CD8-positive, alpha-beta memory T cell (primary cell): ENCODE measurements around the gene SPACA1. TPM values are rescaled to one million over a fixed set of nuclear protein-coding genes. Genes with fewer than 3 reads are reported as not detected.
"Not testable (repeated sequence)": the region's sequence is repeated elsewhere in the genome, so short reads cannot be mapped to it uniquely, and the experiment has no call there.

ENCODE experiments used
- CTCF ChIA-PET: fragments of 350-600 bp; sonication (Branson Sonifier 250); formaldehyde crosslinking; loops from one replicate; lab custom pipeline; 2021; ENCODE audit warnings: antibody characterized with exemption; lab: Charles Lee
- POLR2A ChIA-PET: fragments of 350-600 bp; sonication (Branson Sonifier 250); formaldehyde crosslinking; loops from one replicate; lab custom pipeline; 2021; ENCODE audit warnings: antibody characterized with exemption; lab: Charles Lee
- DNase-seq, 5 donors: peaks; one replicate each; pipeline versions ENCODE4 v3.0.0 to v3.0.0-alpha.2; 2020 to 2022; ENCODE audit warnings: mixed read lengths in 1 of 5
- H3K27ac ChIP-seq: one replicate; pipeline ENCODE4 v1.7.0; 2013; ENCODE audit warnings: low read depth, mild to moderate bottlenecking, low read length, moderate library complexity
- H3K27me3 ChIP-seq: 2 replicates; pipeline ENCODE4 v1.7.0; 2013; ENCODE audit warnings: low read length, mild to moderate bottlenecking; ENCODE audit not compliant: insufficient read depth, poor library complexity, severe bottlenecking
- H3K36me3 ChIP-seq: 2 replicates; pipeline ENCODE4 v1.7.0; 2013; ENCODE audit warnings: mild to moderate bottlenecking, low read length, moderate library complexity; ENCODE audit not compliant: insufficient read depth
- H3K4me1 ChIP-seq: 2 replicates; pipeline ENCODE4 v1.7.0; 2013; ENCODE audit warnings: mild to moderate bottlenecking, low read length, moderate library complexity; ENCODE audit not compliant: insufficient read depth
- H3K4me3 ChIP-seq: 2 replicates; pipeline ENCODE4 v1.7.0; 2013; ENCODE audit warnings: mild to moderate bottlenecking, low read length
- H3K9me3 ChIP-seq: 2 replicates; pipeline ENCODE4 v1.7.0; 2013; ENCODE audit warnings: mild to moderate bottlenecking, low read length
- H3K27ac Mint-ChIP-seq, 8 donors: one replicate each; pipeline ENCODE4 v1.8.0; 2020 to 2021; ENCODE audit warnings: mixed read lengths in 8 of 8, mild to moderate bottlenecking in 6 of 8, inconsistent platforms in 3 of 8, moderate library complexity in 3 of 8
- H3K27me3 Mint-ChIP-seq, 2 donors: one replicate each; pipeline ENCODE4 v1.8.0; 2020 to 2021; ENCODE audit warnings: mixed read lengths in 2 of 2, mild to moderate bottlenecking in 1 of 2, moderate library complexity in 1 of 2
- H3K36me3 Mint-ChIP-seq, 3 donors: one replicate each; pipeline ENCODE4 v1.8.0; 2020 to 2021; ENCODE audit warnings: mixed read lengths in 3 of 3, inconsistent platforms in 1 of 3, mild to moderate bottlenecking in 1 of 3
- H3K4me1 Mint-ChIP-seq, 3 donors: one replicate each; pipeline ENCODE4 v1.8.0; 2020 to 2021; ENCODE audit warnings: mixed read lengths in 3 of 3, inconsistent platforms in 1 of 3, mild to moderate bottlenecking in 1 of 3
- H3K4me3 Mint-ChIP-seq, 7 donors: one replicate each; pipeline ENCODE4 v1.8.0; 2020 to 2021; ENCODE audit warnings: mixed read lengths in 7 of 7, mild to moderate bottlenecking in 6 of 7, moderate library complexity in 4 of 7, inconsistent platforms in 2 of 7
- H3K9me3 Mint-ChIP-seq, 5 donors: one replicate each; pipeline ENCODE4 v1.8.0; 2020 to 2022; ENCODE audit warnings: mixed read lengths in 5 of 5, mild to moderate bottlenecking in 3 of 5, moderate library complexity in 2 of 5, inconsistent platforms in 1 of 5
- polyA plus RNA-seq: library from polyadenylated mRNA; unstranded; fragments of 300-500 nt; fragmentation: Illumina TruSeq; gene quantifications from one replicate; pipeline ENCODE4 v1.2.3, GENCODE V29; 2021
- total RNA-seq, 2 experiments: library from RNA; stranded (reverse); gene quantifications; one replicate each; pipeline ENCODE4 v1.2.3, GENCODE V29; 2021

The SPACA1 gene
- total RNA-seq: not detected
- polyA plus RNA-seq: not detected

DNA sequence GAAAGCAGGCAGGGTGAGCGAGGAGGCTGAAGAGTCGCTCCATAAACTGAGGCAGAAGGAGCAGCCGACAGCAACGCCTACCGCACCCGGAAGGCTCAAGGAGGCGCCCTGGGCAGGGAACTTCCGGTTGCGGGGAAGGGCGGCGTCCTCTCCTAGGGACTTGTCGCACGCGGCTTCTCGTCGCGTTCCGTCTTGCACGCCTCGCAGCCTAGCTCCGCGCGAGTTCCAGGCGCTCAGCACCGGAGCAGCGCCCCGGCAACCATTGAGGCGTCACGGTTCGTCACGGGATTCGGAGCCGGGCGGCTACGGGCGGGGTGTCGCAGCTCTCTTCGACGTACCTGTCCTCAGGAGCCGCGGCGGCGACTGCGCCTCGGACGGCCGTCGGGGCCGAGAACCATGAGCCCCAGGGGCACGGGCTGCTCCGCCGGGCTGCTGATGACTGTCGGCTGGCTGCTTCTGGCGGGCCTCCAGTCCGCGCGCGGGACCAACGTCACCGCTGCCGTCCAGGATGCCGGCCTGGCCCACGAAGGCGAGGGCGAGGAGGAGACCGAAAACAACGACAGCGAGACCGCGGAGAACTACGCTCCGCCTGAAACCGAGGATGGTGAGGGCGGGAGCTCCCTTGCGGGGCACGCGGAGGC is at the start of gene SPACA1:
TSS of gene SPACA1 (plus strand) at position 332 of the 641 bp plus-strand sequence. CDS start at position 397, 65 bp downstream.
- POLR2A ChIA-PET: no interaction called here
- H3K4me1 Mint-ChIP-seq: no peaks in the 10 kb centered on the region
- no peaks in the 10 kb centered on the region for H3K36me3 Mint-ChIP-seq
- H3K4me3 Mint-ChIP-seq: no peak within 1 kb of the TSS
- Histone ChIP-seq H3K27me3 (no peaks in the 10 kb centered on the region), H3K4me3 (no peak within 1 kb of the TSS), H3K36me3 (no peaks in the 10 kb centered on the region), H3K27ac (no peak within 1 kb of the TSS), H3K9me3 (no peaks in the 10 kb centered on the region), H3K4me1 (no peaks in the 10 kb centered on the region)
- peak in 1 of 5 donors; percentile 39 for DNase-seq
- H3K9me3 Mint-ChIP-seq: peaks cover 0 to 2% (median 0%) of the 10 kb centered on the region in 5 donors
- CTCF ChIA-PET: no interaction called here
- H3K27ac Mint-ChIP-seq: no peak within 1 kb of the TSS
- peaks cover 4 to 49% of the 10 kb centered on the region in 2 donors for H3K27me3 Mint-ChIP-seq

DNA sequence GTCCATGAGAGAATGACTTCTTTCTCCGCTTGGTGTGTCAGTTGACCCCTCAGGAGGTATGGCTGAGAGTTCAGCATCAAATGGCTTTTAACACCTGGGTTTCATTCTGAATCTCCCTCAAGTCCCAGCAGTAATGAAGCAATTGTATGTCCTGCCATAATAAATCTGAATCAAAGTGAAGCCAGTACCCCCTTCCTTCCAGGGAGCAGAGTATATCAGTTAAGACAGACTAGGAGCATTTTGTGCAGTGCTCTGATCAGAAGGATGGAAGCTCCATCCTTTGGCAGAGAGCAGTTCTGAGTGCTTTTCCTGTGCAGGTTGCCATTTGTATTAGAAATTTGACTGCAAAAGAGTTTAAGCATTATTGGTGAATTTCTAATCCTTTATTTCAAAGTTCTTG is 46.9 kb upstream of the SPACA1 start:
- Histone ChIP-seq H3K27me3 (no peaks in the 10 kb centered on the region), H3K4me1 (no peaks in the 10 kb centered on the region), H3K4me3 (no peak overlapping the region), H3K36me3 (no peaks in the 10 kb centered on the region), H3K27ac (no peak overlapping the region), H3K9me3 (no peaks in the 10 kb centered on the region)
- H3K4me3 Mint-ChIP-seq: no peak overlapping the region
- H3K27ac Mint-ChIP-seq: no peak overlapping the region
- ChIA-PET CTCF (no interaction called here), POLR2A (no interaction called here)
- H3K9me3 Mint-ChIP-seq: no peaks in the 10 kb centered on the region
- no peaks in the 10 kb centered on the region for H3K4me1 Mint-ChIP-seq
- H3K27me3 Mint-ChIP-seq: peaks cover 21 to 54% of the 10 kb centered on the region in 2 donors
- DNase-seq: no peak
- H3K36me3 Mint-ChIP-seq: no peaks in the 10 kb centered on the region

GRCh38 chr6:88001279-88001678 is 46.4 kb upstream of the SPACA1 start:
- H3K4me3 ChIP-seq, H3K9me3 Mint-ChIP-seq, CTCF ChIA-PET, H3K36me3 ChIP-seq, POLR2A ChIA-PET, H3K27me3 ChIP-seq, H3K27ac ChIP-seq, DNase-seq, H3K4me1 ChIP-seq, H3K9me3 ChIP-seq, H3K4me1 Mint-ChIP-seq, H3K4me3 Mint-ChIP-seq, H3K27ac Mint-ChIP-seq, H3K36me3 Mint-ChIP-seq: not testable (repeated sequence)
- peaks cover 21 to 60% of the 10 kb centered on the region in 2 donors for H3K27me3 Mint-ChIP-seq

- Mint-ChIP-seq H3K9me3 (no peaks in the 10 kb centered on the region), H3K36me3 (no peaks in the 10 kb centered on the region), H3K4me3 (no peak overlapping the region), H3K4me1 (no peaks in the 10 kb centered on the region), H3K27ac (no peak overlapping the region), H3K27me3 (peaks cover 21 to 43% of the 10 kb centered on the region in 2 donors)
- no peaks in the 10 kb centered on the region for H3K36me3 ChIP-seq
- H3K27me3 ChIP-seq: no peaks in the 10 kb centered on the region
- no peak for DNase-seq
- H3K9me3 ChIP-seq: no peaks in the 10 kb centered on the region
- POLR2A ChIA-PET: no interaction called here
- H3K27ac ChIP-seq: no peak overlapping the region
- CTCF ChIA-PET: no interaction called here
- H3K4me3 ChIP-seq: no peak overlapping the region
- no peaks in the 10 kb centered on the region for H3K4me1 ChIP-seq
Measured at GRCh38 chr6:88004707-88005106, 42.9 kb upstream of the SPACA1 start.

DNA sequence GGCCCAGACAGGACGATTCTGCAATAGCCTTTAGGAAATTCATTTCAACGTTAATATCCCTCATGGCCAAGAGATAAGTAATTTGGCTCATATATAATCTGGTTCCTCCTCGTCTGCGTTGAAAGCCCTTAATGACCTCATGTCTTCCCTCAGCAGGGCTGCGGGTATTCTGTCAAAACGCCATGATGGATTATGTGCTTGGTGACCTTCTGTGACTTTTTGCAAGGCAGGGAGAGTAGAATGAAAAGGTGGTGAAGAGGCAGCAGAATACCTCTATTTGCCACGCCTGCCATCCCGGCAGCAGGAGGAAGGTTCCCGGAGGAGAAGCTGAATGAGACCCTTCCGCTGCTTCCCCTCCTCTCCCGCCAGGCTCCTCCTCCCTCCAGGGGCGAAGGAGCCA is 41.1 kb upstream of the SPACA1 start:
- no peak overlapping the region for H3K27ac Mint-ChIP-seq
- DNase-seq: no peak

GRCh38 chr6:88008411-88008810 is 39.2 kb upstream of the SPACA1 start:
- Histone ChIP-seq H3K36me3 (no peaks in the 10 kb centered on the region), H3K9me3 (no peaks in the 10 kb centered on the region), H3K4me1 (peaks cover 16% of the 10 kb centered on the region), H3K4me3 (no peak overlapping the region), H3K27ac (no peak overlapping the region), H3K27me3 (no peaks in the 10 kb centered on the region)
- ChIA-PET CTCF (interaction anchor here (1.2 kb wide), 1 partner anchor 10 kb away, joined by 4 read pairs; no protein-coding TSS in a partner anchor), POLR2A (no interaction called here)
- H3K4me3 Mint-ChIP-seq: no peak overlapping the region
- H3K9me3 Mint-ChIP-seq: no peaks in the 10 kb centered on the region
- no peaks in the 10 kb centered on the region for H3K36me3 Mint-ChIP-seq
- H3K4me1 Mint-ChIP-seq: peaks cover 16 to 17% (median 16%) of the 10 kb centered on the region in 3 donors
- no peak for DNase-seq
- H3K27me3 Mint-ChIP-seq: peaks cover 2 to 22% of the 10 kb centered on the region in 2 donors
- H3K27ac Mint-ChIP-seq: no peak overlapping the region

More for the DNA sequence above, 41.1 kb upstream of the SPACA1 start:
- Histone ChIP-seq H3K9me3 (no peaks in the 10 kb centered on the region), H3K4me1 (no peaks in the 10 kb centered on the region), H3K4me3 (no peak overlapping the region), H3K27ac (no peak overlapping the region), H3K27me3 (no peaks in the 10 kb centered on the region), H3K36me3 (no peaks in the 10 kb centered on the region)
- Mint-ChIP-seq H3K4me3 (no peak overlapping the region), H3K36me3 (no peaks in the 10 kb centered on the region), H3K27me3 (peaks cover 11 to 33% of the 10 kb centered on the region in 2 donors), H3K4me1 (no peaks in the 10 kb centered on the region), H3K9me3 (no peaks in the 10 kb centered on the region)
- ChIA-PET POLR2A (no interaction called here), CTCF (no interaction called here)

DNA sequence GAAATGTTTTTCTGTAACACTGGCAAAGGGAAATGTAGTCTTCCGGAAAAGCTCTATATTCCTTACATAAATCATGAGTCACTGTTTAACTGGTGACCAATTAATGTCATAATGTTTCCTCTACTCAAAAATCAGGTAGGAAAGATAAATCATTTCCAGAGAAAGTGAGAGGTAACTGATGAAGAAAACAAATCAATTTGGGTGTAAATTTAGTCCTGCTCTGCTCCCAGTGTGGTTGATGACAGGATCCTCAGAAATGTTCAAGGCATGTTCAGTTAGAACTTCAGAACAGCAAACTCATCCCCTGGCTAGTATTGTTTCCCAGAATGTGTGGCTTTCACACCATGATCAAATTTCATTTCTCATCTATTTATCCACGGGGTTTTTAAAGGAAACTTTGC is 38.8 kb upstream of the SPACA1 start:
- Histone ChIP-seq H3K27ac (no peak overlapping the region), H3K4me3 (no peak overlapping the region), H3K4me1 (peaks cover 16% of the 10 kb centered on the region), H3K36me3 (no peaks in the 10 kb centered on the region), H3K27me3 (no peaks in the 10 kb centered on the region), H3K9me3 (no peaks in the 10 kb centered on the region)
- no peaks in the 10 kb centered on the region for H3K36me3 Mint-ChIP-seq
- H3K9me3 Mint-ChIP-seq: no peaks in the 10 kb centered on the region
- H3K4me3 Mint-ChIP-seq: no peak overlapping the region
- ChIA-PET CTCF (interaction anchor here (1.2 kb wide), 1 partner anchor 10 kb away, joined by 4 read pairs; no protein-coding TSS in a partner anchor), POLR2A (no interaction called here)
- H3K27me3 Mint-ChIP-seq: peaks cover 2 to 22% of the 10 kb centered on the region in 2 donors
- no peak for DNase-seq
- no peak overlapping the region for H3K27ac Mint-ChIP-seq
- peaks cover 18% of the 10 kb centered on the region in 3 donors for H3K4me1 Mint-ChIP-seq

DNA sequence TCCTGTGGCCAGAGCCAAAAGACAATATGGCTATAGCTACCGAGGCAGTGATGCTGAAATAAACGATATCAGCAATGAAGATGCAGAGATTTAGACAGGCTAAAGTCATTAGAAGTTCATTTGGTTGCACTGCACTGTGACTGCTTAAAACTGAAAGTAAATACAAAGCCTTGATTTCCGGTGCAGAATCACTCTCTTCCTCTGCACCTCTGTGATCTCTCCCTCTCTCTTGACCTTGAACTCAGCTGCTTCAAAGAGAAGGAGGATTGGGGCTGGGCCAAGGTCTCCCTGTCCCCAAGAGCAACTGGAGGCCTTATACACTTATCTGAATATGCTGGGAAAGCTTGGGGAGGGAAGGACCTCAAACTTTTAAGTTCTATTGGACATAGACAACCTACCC is 34.6 kb upstream of the SPACA1 start:
- no peaks in the 10 kb centered on the region for H3K27me3 Mint-ChIP-seq
- Histone ChIP-seq H3K27me3 (no peaks in the 10 kb centered on the region), H3K36me3 (no peaks in the 10 kb centered on the region), H3K9me3 (no peaks in the 10 kb centered on the region), H3K4me3 (peak overlapping the region; percentile 1), H3K27ac (no peak overlapping the region), H3K4me1 (peaks cover 16% of the 10 kb centered on the region)
- peak overlapping the region; percentile 0 to 88 (median 76) for H3K27ac Mint-ChIP-seq
- ChIA-PET POLR2A (no interaction called here), CTCF (no interaction called here)
- no peaks in the 10 kb centered on the region for H3K9me3 Mint-ChIP-seq
- H3K36me3 Mint-ChIP-seq: no peaks in the 10 kb centered on the region
- H3K4me1 Mint-ChIP-seq: peaks cover 18% of the 10 kb centered on the region in 3 donors
- peak overlapping the region in 6 of 7 donors; percentile 50 to 71 (median 62) for H3K4me3 Mint-ChIP-seq
- peak in 1 of 5 donors; percentile 13 for DNase-seq
